H54 (cell line): ENCODE measurements around the gene PVRIG.
"Not testable (repeated sequence)": the region's sequence is repeated elsewhere in the genome, so short reads cannot be mapped to it uniquely, and the experiment has no call there.

Experiments used
- DNase-seq: peaks from one replicate; pipeline ENCODE4 v3.0.0; 2011; ENCODE audit warnings: low spot score, mixed read lengths; ENCODE audit not compliant: insufficient read length
- FAIRE-seq: peaks from 3 replicates; lab custom pipeline; 2011; peaks lifted over from hg19 to GRCh38; lab: Jason Lieb, UNC
- POLR2A ChIP-seq: IDR thresholded peaks from 2 replicates; pipeline ENCODE4 v1.6.1; 2011; ENCODE audit warnings: low read depth, mild to moderate bottlenecking, low read length

The PVRIG gene

GRCh38 chr7:100219801-100220585 lies at the start of gene PVRIG:
Gene PVRIG (plus strand): TSS chr7:100219949. CDS start chr7:100219971, 22 bp downstream.
- DNase-seq, FAIRE-seq: not testable (repeated sequence)

DNA sequence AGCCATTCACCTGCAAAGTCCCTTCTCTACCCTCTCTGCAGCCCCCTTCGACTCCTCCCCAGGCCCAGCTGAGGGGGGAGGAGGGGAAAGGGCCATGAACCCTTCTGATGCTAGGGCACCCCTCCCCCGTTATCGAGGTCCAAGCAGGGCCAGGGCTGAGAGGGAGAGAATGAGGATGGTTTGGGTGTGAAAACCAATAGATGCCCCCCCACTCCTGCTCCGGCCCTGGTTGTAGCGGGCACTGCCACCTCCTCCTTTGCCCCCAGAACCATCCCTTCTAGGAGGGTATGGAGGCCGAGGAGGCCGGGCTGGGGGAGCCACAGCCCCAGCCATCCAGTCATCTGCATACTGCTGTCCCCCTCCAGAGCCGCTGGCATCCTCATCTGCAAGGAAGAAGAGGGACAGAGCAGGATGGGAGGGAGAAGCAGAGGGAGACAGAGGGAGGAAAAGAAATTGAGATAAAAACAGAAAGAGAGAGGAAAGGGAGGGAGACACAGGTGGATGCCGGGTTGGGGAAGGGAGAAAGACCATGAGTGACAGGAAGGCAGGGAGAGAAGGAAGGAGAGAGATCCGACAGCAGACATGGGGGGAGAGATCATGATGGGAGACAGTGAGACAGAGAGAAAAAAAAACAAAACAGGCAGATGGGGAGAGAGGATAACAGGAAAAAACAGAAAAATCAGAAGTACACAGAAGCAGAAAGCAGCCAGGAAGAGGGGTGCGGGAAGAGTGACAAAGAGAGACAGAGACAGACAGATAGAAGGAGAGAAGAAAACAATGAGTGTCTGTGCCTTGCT lies 49.5 kb upstream of the PVRIG start:
- no peak for DNase-seq
- no peak for FAIRE-seq
- TF ChIP-seq POLR2A = no peak

GRCh38 chr7:100171087-100171681 lies 48.6 kb upstream of the PVRIG start:
- FAIRE-seq = no peak
- no peak for TF ChIP-seq POLR2A
- DNase-seq = no peak

- DNase-seq (no peak), FAIRE-seq (no peak)
- TF ChIP-seq POLR2A = no peak
Measured at GRCh38 chr7:100171840-100172239, 47.9 kb upstream of the PVRIG start.

DNA sequence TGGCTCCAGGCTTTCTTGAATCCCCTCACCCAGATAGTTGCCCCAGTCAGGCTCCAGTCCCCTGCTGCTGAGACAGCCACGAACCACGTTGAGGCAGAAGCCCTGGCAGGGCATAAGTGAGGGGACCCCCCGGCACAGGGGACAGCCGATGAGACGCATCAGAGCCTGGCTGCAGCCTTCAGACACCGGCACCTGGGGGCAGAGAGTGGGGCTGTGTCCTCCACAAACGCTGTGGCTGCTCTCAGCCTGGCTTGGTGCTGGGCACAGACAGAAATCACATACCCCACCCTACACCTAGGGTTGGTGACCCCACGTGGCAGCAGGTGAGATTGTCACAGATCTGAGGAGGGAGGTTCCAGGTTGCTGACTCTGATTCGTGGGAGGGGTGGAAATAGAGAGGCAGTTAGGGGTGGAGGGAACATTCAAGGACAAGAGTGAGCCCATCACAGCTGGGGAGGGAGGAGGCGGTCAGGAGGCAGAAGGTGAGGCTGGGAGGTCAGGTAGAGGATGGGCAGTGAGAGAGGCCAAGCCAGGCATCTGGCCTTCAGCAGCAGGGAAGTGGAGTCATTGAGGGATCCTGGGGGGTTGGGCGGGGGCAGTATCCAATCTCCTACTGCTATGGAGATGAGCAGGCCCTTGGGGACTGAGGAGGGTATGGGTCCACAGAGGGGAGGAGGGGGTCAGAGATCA lies 45.8 kb upstream of the PVRIG start:
- TF ChIP-seq POLR2A = no peak
- DNase-seq (no peak), FAIRE-seq (no peak)

- DNase-seq (no peak), FAIRE-seq (no peak)
- TF ChIP-seq POLR2A = no peak
Measured at GRCh38 chr7:100174582-100174981, 45.2 kb upstream of the PVRIG start.

DNA sequence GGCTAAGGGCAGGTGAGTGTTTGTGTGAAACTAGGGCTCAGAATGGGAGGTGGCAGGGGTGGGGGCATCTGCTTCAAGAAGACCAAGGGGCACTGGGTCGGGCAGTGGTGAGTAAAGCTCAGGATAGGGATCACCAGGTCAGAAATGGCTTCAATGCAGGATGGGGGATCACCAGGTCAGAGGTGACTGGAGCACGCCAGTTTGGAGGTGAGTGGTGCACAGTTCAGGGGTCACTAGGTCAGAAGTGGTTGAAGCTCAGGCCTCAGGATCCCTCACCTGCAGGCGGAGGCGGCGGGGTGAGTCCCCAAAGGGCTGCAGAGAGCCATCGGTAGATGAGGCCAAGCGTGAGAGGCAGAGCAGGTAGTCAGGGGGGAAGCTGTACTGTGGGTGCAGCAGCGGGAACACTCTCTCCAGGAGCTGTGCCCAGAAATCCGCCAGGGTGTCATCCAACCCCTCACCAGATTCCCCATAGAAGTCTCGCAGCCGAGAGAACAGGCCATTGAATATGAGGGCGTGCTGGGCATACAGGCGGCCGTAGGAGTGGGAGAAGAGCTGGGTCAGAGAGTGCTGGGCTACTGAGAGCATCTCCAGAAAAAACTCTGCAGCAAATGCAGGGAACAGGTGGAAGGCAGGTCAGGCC lies 44.3 kb upstream of the PVRIG start:
- no peak for TF ChIP-seq POLR2A
- DNase-seq (no peak), FAIRE-seq (no peak)

DNA sequence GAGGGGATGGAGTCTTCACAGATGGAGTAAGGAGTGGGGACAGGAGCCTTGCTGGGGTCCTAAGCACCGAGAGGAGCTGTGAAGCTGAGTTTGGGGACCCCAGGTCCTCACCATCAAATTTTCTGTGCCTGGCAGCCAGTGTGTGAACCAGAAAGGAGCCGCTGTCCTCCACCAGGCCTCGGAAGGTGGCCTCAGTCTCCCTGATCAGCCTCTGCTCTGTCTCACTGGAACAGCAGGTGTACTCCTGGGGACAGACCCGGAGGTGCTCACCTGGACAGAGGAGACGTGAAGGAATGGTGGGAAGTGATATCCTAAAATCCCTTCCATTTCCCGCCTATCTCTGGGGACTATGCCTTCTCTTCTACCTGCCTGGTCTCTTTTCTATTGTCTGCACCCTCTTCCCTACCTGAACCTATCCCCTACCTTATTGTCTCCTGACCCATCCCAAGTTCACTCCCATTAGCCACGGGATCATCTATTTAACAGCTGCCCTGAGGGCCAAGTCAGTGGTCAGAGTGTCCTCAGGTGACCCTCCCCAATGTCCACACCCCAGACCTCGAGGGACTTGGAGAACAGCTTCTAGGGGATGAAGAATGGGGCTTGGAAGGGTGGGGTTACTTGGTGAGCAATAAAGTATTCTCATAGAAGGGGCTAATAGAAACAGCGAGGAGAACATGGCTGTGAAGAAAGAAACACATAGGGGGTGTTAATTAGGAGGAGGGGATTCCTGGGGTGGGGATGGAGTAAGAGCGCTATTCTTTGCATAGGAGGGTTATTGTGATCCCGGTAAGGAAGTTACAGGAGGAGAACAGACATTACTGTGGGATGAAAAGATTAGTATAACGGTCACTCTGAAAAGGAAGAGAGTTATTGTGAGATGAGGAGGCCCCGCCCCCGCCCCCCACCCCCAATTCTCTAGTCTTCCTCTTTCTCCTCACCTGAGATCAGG lies 43.4 kb upstream of the PVRIG start:
- FAIRE-seq = no peak
- no peak for DNase-seq
- TF ChIP-seq POLR2A = no peak

DNA sequence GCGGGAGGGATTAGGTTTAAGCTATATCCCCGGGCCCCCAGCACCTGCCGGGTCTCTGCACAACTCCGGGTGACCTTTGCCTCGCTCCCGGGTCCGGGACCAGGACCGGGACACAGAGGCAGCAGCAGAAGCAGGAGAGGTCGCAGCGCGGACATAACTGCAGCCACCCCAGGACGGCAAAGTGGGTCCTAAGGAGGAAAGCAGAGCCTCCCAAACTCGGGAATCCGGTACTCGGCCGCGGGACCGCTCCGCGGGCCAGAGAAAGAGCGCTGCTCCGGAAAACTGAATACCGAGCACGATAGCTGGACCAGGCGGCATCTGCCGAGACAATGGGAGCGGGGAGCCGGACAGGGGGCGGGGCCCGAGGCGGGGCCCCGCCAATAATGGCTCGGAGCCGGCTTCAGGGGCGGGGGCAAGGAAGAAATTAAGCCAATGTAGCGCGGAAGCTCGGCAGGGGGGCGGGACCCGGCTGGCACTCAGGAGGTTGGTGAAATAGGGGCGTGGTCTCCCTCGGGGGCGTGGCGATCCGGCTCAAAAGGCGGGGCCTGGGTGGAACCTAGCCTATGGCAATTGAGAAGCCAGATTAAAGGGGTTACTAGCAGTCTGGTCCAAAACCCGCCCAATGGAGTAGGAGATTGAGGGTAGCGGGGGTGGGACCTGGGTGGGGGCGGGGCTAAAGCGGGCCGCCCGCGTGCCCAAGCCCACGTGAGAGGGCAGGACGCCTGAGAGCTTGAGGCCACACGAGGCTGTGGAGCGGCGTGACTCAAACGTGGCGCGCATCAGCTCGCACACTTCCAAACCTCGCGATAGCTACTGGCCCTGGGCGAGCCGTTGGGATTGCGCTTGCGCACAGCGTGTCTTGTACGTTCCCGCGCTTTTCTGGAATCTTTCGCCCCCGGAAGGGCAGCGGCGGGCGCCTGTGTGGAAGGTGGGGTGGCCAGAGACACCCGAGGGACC lies 42.4 kb upstream of the PVRIG start, which contains the start of the genes GPC2 and STAG3:
Gene GPC2, minus strand, starts transcription at position 337 of the 957 bp plus-strand sequence. Its CDS starts 182 bp downstream, at position 155.
Gene STAG3, plus strand, starts transcription at position 874 of the 957 bp plus-strand sequence. CDS start 2,639 bp downstream, outside the sequence.
- FAIRE-seq = no peak
- peak; percentile 96 for DNase-seq
- peak; percentile 31; the same call in 1 of the 2 replicates for TF ChIP-seq POLR2A

GRCh38 chr7:100180084-100180483 lies 39.7 kb upstream of the PVRIG start:
- DNase-seq, FAIRE-seq: not testable (repeated sequence)

DNA sequence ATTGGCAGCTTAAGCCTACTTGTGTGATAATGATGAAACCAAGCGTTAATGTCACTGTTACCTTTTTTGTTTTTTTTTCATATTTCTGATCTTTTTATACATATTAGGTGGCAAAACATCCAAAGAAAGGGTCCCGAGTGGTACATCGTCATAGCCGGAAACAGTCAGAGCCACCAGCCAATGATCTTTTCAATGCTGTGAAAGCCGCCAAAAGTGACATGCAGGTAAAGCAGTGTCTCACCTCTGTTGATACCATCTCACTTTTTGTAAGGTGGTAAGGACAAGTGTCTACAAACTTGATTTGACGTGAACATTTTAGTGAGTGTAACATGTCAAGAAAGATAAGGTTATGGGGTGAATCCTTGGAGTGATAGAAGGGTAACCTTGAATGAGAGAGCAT lies 37.1 kb upstream of the PVRIG start:
- not testable (repeated sequence) for FAIRE-seq, DNase-seq

GRCh38 chr7:100183090-100183489 lies 36.7 kb upstream of the PVRIG start:
- DNase-seq, FAIRE-seq: not testable (repeated sequence)
